Measurements from ENCODE around the gene PRR23E.

PRR23E gene

DNA sequence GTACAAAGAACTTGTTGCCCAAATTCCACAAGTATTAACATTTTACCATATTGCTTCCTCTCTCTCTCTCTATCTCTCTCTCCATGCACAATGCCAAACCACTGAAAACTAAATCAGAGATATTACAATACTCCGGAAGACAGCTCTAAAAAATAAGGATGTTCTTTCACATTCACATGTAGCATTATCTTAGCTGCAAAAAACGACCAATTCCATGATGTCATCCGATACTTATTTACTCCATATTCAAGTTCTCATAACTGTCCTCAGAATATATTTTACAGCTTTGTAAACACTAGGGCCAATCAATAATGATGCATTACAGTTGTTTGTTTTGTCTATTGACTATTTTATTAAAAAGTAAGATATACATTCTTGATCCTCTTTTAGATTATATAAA is 7.7 kb upstream of the PRR23E start:
- DNase-seq (ENCODE audit: low spot score): no peak

DNA sequence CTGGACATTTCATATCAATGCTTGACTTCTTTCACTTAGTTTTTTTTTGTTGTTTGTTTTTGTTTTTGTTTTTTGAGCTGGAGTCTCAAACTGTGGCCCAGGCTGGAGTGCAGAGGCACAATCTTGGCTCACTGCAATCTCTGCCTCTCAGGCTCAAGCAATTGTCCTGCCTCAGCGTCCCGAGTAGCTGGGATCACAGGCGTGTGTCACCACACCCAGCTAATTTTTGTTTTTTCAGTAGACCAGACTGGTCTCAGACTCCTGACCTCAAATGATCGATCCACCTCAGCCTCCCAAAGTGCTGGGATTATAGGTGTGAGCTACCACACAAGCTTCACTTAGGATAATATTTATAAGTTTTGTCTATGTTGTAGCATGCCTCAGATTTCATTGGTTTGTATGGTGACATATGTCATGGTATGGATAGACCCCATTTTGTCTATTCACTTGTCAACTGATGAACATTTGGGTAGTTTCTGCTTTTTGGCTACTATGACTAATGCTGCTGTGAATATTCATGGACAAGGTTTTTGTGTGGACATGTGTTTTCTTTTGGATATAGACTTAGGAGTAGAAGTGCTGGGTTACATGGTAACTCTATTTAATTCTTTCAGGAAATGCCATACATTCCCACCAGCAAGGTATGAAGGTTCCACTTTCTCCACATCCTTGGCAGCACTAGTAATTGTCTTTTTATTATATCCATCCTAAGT is 6.8 kb upstream of the PRR23E start:
- DNase-seq (ENCODE audit: low spot score): no peak

DNA sequence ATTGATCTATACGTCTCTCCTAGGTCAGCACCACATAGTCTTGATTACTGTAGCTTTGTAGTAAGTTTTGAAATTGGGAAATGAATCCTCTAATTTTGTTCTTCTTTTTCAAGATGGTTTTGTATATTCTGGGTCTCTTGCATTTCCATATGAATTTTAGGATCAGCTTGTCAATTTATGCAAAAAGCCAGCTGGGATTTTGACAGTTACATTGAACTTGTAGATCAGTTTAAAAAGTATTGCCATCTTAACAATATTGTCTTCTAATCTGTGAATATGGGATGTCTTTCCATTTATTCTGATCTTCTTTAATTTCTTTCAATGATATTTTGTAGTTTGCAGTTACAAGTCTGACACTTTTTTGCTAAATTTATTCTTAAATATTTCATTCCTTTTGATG is 5.6 kb upstream of the PRR23E start:
- DNase-seq (ENCODE audit: low spot score): no peak

DNA sequence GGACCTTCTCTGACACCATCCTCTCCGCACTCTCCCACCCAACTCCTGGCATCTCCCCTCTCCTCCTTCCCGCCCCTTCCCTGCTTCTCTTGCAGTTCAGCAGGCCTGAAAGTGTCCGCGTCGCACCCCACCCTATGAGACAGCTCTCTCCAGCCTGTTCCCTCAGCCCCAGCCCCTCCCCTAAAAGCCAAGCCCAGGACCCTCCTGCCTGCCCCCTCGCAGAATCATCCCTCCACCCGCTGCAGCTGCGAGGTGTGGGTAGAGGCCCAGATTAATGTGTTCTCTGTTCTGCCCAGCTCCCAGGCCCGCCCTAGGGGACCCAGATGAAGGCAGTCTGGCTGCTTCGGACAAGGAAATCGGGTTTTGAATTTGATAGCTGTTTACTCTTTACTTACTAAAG is 410 bp downstream of the PRR23E start:
- no peak for DNase-seq (ENCODE audit: low spot score)

DNA sequence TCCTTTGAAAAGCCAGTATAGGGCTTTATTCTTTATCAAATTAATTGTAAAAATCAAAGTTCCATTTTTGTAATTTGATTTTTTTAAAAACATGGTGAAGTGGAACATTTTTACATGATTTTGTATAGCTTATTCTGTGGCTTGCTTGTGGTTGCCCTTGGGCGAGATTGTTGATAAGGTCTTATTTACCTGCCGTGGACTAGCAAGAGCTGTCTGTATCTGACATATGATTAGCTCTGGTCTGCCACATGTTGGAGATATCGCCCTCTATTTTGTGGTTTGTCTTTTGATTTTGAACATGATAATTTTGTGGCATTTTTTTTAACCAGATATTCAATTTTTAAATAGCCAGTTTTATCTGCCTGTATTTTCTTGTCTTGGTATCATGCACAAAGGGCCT is 844 bp downstream of the PRR23E start:
- DNase-seq (ENCODE audit: low spot score): no peak

DNA sequence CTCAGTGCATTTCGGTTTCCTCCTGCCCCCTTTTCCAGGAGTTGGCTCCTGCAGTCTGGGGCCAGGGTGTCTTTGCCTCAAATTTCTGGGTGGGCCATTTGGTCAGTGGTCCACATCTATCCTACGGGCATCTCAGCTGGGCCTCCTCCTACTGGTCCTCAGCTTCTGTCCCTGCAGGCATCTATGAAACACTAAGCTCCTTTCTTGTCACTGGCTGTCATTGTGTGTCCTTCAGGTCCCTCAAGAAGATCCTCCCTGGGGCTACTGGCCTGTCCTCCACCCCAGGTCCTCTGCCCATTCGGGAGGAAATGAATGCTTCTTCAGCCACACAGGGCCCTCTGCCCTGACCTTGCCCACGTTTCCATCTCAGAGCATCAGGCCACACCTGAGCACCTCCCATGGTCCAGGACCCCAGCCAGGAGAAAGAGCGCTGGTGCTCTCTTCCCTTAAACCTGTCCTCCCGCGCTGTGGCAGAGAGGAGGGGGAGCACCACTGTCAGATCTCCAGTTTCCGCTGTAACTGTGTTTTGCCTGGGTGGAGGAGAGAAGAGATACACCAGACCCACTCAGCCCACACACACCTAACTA is 1.8 kb downstream of the PRR23E start:
- no peak for DNase-seq (ENCODE audit: low spot score)

DNA sequence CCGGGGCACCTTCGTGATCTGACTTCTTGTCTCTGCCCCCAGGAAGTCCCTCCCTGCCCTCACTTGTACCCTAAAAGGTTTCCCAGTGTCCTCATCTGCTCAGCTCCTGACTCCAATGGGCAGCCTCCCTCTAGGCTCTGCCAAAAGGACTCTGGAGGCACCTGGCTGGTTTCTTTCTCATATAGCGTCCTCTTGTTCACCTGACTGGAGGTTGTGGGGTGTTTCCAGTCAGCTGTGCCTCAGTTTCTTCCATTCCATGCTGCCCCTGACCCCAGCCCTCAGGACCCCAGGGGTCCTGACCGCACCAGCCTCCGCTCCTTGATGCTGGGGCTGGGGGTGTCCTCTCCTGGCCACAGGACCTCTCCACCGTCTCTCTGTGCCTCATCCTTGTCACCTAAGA is 2.5 kb downstream of the PRR23E start:
- no peak for DNase-seq (ENCODE audit: low spot score)

DNA sequence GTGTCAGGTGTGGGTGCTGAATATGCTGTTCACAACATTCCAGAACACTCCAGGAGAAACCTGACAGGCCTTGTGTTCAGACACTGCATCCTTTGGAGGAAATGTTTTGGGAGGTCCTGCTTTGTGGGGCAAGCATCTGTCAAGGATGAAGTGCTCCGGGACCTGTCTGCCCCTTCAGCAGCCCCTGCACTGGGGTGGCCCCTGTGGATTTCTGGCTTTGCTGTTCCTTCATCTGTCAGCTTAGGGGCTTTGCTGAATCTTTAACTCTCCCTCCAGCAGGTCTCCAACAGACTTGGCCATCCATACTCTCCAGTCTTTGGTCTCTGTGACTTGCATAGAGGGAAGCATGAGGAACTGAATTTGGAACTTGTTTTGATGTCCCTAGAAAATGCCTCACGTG is 3.1 kb downstream of the PRR23E start:
- DNase-seq (ENCODE audit: low spot score): no peak

DNA sequence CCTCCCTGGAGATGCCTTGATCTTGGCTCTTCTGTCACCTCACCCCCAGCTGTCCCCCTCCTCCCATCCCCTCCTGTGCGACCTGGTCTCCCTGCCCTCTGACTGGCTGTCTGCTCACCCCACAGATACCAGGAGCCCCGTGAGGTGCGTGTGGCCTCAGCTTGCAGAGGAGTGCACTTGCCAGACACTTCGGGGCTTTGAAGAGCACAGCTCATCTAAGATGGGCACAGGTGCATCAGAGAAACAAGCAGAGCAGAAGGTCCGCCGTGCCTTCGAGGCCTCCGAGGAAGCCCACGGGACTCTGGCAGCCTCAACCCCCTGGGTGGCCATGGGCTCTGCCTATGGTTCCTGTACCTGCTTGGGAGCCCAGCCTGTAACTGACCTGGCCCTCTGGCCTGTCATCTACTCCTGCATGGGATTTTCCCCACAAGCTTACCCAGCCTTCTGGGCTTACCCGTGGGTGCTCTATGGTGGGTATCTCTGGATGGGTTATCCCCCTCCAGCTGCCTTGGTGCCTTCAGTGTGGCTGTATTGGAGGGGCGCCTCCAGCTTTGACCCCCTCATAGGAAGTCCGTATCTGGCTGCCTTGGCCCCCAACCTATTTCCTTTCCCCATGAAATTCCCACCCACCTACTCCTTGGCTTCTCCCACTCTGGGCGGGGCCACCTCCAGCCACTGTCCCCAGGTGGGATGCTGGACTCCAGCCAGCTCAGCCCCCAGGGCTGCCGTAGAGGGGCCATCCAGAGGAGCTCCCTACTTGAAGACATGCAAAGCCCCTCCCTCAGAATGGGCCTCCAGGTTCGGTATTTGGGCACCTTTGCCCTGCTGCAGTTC is 3.8 kb downstream of the PRR23E start:
- DNase-seq (ENCODE audit: low spot score): no peak

DNA sequence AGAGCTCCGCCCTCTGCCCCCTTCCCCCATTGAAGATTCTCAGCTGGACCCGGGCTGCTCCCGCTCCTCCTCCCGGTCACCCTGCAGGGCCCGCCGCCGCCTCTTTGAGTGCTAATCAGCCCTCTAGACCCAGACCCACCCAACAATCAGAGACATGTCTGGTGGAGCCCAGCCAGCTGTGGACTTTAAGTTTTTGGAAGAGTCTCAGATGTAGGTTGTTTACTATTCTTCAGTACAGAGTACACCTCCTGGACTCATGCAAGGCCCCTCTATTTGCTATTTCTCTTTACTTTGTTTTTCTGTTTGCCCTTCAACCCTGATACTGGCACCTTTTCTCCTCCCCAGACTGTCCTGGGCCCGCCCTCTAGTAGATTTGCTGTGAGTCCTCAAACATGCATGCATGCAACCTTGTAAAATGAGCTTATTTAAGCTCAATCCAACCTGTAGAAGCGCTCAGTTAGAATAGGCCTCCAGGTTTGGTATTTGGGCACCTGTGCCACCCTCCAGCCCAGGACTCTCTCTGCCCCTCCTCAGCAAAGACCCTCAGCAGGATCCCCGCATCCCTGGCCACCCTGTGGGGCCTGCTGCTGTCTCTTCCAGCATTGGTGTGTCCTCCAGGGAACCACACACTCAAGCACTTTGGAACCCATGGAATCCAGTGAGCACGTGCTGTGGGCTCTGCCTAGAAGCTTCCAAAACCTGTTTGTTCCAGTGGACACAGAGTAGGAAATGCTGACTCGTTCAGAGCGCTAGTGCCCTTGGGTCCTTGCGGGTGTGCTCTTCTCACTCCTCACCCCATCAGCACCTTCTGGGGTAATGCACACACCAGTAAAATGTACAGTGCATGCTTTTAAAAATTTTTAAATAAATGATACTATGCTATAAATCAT is 4.6 kb downstream of the PRR23E start:
- no peak for DNase-seq (ENCODE audit: low spot score)

DNA sequence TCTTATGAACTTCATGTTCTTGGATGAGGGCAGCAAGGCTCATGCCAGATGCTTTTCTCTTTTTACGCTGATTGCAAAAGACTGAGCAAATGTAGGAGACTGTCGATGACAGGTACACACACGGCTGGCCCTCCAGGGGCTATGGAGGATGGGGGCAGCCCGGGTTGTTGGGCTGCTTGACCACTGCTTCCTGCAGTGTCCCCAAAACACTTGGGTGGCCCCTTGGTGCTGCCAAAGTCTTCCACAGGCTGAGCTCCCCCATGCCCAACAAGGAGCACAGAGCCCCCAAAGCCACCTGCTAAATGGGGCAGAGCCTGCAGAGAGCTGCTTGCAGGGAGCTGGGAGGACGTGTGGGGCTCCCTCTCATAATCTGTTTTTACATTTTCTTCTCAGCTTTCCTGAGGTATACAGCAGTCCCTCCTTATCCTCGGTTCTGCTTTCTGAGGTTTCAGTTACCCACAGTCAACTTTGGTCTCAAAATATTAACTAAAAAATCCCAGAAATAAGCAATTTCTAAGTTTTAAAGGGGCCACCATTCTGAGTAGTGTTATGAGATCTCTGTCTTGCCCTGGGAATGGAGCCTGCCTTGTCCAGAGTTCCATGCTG is 7.3 kb downstream of the PRR23E start:
- no peak for DNase-seq (ENCODE audit: low spot score)

DNA sequence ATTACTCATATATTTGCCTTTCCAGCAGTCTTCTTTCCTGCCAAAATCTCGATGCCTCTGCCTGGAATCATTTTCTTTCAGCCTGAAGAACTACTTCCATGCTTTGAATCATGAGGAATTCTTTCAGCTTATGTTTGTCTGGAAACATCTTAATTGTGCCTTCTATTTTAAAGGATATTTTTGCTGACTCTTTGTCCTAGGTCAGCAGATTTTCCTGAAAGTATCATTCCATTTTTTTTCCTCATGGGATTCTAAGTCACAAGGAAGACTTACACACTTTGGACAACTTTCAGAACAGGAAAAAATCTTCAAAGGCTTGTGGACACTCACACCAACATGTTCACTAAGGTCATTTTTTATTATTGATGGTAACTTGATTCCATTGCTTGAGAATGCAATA is 10.1 kb downstream of the PRR23E start:
- DNase-seq (ENCODE audit: low spot score): no peak

DNA sequence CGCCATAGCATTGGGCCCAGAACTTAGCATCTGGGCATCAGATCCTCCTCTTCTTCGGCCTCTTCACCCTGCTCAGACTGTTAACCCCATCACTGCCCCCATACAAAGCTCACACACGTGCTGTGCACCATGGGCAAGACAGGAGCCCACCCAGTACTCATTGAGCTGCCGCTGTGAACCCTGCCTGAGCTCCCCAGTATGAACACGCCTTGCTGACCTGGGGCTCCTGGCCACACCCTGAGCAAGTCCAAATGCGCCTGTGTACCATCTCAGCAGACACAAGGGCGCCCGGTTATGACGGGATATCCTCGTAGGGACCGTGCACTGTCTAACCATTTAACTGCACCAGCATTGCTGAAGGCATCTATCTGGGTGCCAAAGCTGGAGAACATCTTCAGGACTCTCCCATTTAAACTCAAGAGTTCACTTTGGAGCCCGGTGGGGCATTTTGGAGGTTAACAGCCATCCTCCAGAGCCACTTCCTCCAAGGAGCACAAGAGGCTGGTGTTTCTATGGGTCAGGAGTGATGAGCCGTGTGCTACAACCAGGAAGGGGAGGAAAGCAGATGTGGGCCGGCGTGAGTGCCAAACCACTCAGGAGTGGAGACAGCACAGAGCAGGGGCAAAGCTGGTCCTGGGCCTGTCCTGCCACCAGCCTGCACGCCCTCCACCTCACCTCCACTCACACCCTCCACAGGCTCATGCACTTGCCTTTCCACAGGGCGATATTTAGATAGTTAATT is 12.1 kb downstream of the PRR23E start:
- DNase-seq (ENCODE audit: low spot score): no peak

DNA sequence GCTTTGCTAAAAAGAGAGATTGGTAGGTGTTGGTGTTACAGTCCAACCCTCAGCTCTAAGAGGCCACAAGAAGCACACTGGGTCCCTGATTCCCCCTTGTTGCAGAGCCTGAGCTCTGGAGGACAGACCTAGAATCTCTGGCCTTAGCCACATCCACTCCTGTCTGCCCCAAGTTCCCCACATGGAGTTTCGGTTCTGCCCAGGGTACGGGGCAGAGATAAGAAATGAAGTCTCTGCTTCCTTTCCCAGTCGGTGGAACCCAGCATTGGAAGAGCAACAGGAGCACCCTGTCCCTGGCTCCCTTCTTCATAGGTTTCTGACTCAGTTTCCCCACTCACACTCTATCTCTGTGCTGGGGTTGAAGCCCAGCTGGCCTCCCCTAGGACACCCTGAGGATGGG is 13.2 kb downstream of the PRR23E start:
- DNase-seq (ENCODE audit: low spot score): no peak

DNA sequence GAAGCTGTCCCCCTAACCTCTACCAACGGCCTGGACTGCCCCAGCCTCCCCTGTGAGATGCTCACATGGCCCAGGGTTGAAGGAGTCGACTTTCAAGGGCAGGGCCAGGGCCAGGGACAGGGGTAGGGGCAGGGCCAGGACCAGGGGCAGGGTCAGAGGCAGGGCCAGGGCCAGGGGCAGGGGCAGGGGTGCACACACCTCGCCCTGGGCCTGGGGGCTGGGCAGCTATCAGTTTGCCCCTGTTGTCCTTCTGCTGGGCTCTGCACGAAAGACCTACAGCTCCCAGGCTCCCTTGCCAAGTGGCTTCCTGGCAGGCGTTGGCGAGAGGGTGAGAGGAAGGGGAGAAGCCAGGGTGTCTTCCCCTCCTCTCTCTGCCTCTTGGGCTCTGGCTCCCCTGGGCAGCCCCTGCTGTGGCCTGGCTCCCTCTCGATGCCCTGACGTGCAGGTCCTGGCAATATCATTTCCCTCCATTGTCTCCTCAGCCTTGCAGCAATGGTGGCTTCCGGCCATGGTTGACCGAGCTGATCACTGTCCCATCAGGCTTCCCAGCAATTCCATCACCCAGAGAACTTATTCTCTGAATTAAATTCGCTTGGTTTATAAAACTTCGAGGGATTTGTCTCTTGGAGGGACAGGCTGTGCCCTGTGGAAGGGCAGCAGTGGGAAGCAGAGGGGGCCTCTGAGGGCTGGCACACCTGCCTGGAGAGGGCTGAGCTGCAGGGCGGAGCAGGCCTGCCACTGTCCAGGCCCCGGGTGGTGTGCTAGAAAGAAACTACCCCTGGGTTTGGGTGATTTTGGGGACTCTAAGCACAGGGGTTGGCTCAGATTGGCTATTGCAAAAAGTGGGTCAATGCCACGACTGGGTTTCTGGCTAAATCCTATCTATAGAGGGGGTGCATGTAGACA is 13.9 kb downstream of the PRR23E start:
- DNase-seq (ENCODE audit: low spot score): no peak

DNA sequence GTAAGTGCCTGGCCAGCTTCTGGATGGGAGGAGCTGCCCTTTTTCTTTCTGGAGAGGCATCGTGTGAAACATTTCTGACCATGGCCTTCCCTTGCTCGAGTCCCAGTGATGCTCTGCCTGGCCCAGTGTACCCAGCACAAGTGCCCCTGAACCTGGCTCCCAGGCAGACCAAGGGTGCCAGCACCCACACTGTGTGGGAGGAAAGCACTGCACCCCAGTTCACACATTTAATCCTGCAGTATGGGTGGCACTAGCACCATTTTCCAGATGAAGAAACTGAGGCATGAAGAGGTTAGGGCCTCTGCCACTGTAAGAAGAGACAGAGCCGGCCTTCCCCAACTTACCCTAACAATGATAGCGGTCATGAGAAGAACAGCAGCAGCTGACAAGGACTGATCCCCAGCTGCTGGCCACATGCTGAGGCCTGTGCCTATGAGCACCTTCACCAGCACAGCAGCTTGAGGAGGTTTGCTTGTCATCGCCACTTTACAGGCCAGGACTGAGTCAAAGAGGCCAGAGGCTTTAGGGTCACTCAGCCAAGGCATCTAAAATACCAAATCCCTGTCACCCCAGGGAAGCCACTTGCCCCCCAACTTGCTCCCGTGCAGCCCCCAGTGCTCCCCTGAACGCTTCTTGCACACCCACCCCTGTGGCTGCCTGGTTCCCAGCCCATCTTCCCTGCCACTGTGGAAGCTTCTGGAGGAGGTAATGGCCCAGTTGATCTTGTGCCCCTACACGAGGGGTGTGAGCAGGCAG is 15.0 kb downstream of the PRR23E start:
- DNase-seq (ENCODE audit: low spot score): no peak

DNA sequence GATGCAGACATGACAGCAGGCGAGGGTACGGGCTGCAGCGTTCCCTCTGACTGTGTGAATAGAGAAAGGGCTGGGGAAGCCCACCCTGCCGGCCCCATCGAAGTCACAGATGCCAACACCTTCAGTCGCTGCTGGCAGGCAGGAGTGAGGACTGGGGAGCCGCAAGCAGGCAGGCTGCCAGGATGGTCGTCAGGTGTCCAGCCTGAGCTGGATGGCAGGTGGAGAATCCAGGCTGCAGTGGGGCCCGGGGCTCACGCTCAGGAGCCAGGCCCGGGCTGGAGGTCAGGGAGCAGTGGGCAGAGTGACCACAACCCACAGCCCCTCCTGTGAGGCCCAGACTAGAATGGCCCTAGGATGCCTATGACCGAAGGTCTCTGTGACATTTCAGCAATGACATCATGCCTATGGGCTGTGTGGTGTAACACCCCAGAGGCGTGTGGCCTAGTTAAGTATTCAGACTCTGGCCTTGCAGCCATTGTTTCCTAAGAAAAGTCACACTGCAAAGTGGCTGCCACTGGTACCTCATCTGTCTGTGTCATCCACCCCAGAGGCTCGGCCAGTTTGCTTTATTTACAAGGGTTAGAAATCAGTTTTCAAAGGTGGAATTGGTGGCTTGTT is 15.7 kb downstream of the PRR23E start:
- no peak for DNase-seq (ENCODE audit: low spot score)

DNA sequence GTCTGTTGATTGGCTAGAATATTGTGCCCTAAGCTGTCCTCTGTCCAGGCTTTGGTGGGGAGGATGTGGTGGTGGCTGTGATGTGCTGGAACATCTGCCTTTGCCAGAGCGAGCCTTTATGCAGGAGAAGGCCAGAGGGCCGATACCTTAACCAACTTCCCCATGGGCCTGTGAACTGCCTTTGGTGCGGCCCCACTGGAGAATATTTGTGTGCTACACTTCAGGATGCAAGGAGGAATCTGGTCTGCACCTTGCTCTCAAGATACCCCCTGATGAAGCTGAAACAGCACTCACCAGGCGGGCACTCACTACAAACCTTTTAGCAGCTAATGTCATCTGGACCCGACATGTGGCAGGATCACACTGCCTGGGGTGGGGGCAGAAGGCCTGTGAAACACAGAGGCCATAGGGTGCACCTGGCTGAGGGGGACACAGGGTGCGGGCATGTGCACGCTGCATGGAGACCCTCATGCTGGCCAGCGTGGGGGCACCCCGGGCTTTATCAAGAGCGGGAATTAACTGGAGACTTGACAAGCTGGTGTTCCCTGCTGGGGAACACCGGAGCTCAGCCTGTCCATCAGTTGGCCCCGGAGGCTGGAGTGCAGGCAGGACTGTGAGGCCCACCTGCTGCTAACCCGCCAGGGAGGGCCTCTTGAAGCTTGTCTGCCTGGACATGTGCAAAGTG is 16.4 kb downstream of the PRR23E start:
- DNase-seq (ENCODE audit: low spot score): no peak

Data from LoVo (cell line).